Epithelial cell of proximal tubule (primary cell): Measurements from ENCODE around the gene SLC48A1. TPM values are rescaled to one million over a fixed set of nuclear protein-coding genes. Genes with fewer than 3 reads are reported as not detected.

Experiments used
- DNase-seq: peaks from one replicate; pipeline ENCODE4 v3.0.0-alpha.2; 2011; ENCODE audit warnings: low read depth
- H3K4me3 ChIP-seq: 2 replicates; pipeline ENCODE4 v1.5.1; 2011; ENCODE audit warnings: low read depth, mild to moderate bottlenecking, low read length
- CTCF ChIP-seq: conservative IDR thresholded peaks from 2 replicates; pipeline ENCODE4 v1.5.1; 2012; ENCODE audit warnings: low read depth, mild to moderate bottlenecking, low read length
- total RNA-seq: library from RNA; depleted of rRNA; stranded (reverse); fragments of >200 nt; gene quantifications from 2 replicates; pipeline ENCODE4 v1.2.3, GENCODE V29; 2015

Gene SLC48A1
- total RNA-seq, 1 donor from 2014 or later: 51.8 TPM

- DNase-seq: no peak
- no peak for TF ChIP-seq CTCF
- no peak overlapping the region for H3K4me3 ChIP-seq
Observed at GRCh38 chr12:47782372-47782770, 9.3 kb downstream of the SLC48A1 start.

- no peak for DNase-seq
- H3K4me3 ChIP-seq: no peak overlapping the region
- TF ChIP-seq CTCF: no peak
Observed at GRCh38 chr12:47783024-47783755, 10.2 kb downstream of the SLC48A1 start.

- DNase-seq: no peak
- no peak for TF ChIP-seq CTCF
- no peak overlapping the region for H3K4me3 ChIP-seq
Observed at GRCh38 chr12:47783821-47784819, 11.1 kb downstream of the SLC48A1 start.

- TF ChIP-seq CTCF: no peak
- no peak overlapping the region for H3K4me3 ChIP-seq
- no peak for DNase-seq
Observed at GRCh38 chr12:47785036-47785886, 12.2 kb downstream of the SLC48A1 start.

- no peak for TF ChIP-seq CTCF
- no peak for DNase-seq
- no peak overlapping the region for H3K4me3 ChIP-seq
Observed at GRCh38 chr12:47785887-47786661, 13.0 kb downstream of the SLC48A1 start.
